HepG2 (cell line): ENCODE data around the gene TDRD9.

Source experiments
- CTCF ChIP-seq: sonication (generic); formaldehyde crosslinking; IDR thresholded peaks from 2 replicates; pipeline ENCODE4 v1.5.0; 2020; ENCODE audit warnings: mild to moderate bottlenecking, missing genetic modification reagents, moderate library complexity
- KMT2B ChIP-seq: IDR thresholded peaks from 2 replicates; pipeline ENCODE4 v1.6.1; 2016; ENCODE audit warnings: missing genetic modification reagents, missing compliant biosample characterization
- MED1 ChIP-seq: sonication (generic); formaldehyde crosslinking; IDR thresholded peaks from 2 replicates; pipeline ENCODE4 v1.4.0; 2020; ENCODE audit warnings: missing genetic modification reagents
- NFE2L1 ChIP-seq: sonication (generic); formaldehyde crosslinking; IDR thresholded peaks from 2 replicates; pipeline ENCODE4 v1.4.0; 2020; ENCODE audit warnings: missing genetic modification reagents, mild to moderate bottlenecking, borderline replicate concordance
- PREB ChIP-seq: sonication (generic); formaldehyde crosslinking; IDR thresholded peaks from 2 replicates; pipeline ENCODE4 v1.4.0; 2020; ENCODE audit warnings: missing genetic modification reagents
- ZNF687 ChIP-seq: sonication (generic); formaldehyde crosslinking; IDR thresholded peaks from 2 replicates; pipeline ENCODE4 v1.5.1; 2020; ENCODE audit warnings: mild to moderate bottlenecking, missing genetic modification reagents, moderate library complexity

- TF ChIP-seq NFE2L1 (CRISPR knock-in tag), result no peak
- TF ChIP-seq CTCF (CRISPR knock-in tag), result no peak
- TF ChIP-seq PREB (CRISPR knock-in tag), result no peak
- no peak for TF ChIP-seq MED1 (CRISPR knock-in tag)
- TF ChIP-seq KMT2B (CRISPR knock-in tag), result no peak
- TF ChIP-seq ZNF687 (CRISPR knock-in tag), result no peak
Observed at GRCh38 chr14:104047761-104048160, 119.5 kb downstream of the TDRD9 start.
